Ovary (tissue), 3 donors: Measurements from ENCODE around the gene GPATCH4.

ENCODE experiments used
- CTCF ChIP-seq, 3 donors: fragments of 450-650 bp in 2 of 3; fragments of 200-600 bp in 1 of 3; IDR thresholded peaks; one replicate each; pipeline versions ENCODE4 v1.5.1 to v1.8.0; 2016 to 2022; ENCODE audit warnings: antibody characterized with exemption in 3 of 3, mild to moderate bottlenecking in 1 of 3
- POLR2A ChIP-seq: fragments of 450-650 bp; IDR thresholded peaks from one replicate; pipeline ENCODE4 v1.6.1; 2017; ENCODE audit warnings: antibody characterized with exemption, mild to moderate bottlenecking, moderate library complexity
- donor health status: DM: no; HTN: no; CAD: no.

DNA sequence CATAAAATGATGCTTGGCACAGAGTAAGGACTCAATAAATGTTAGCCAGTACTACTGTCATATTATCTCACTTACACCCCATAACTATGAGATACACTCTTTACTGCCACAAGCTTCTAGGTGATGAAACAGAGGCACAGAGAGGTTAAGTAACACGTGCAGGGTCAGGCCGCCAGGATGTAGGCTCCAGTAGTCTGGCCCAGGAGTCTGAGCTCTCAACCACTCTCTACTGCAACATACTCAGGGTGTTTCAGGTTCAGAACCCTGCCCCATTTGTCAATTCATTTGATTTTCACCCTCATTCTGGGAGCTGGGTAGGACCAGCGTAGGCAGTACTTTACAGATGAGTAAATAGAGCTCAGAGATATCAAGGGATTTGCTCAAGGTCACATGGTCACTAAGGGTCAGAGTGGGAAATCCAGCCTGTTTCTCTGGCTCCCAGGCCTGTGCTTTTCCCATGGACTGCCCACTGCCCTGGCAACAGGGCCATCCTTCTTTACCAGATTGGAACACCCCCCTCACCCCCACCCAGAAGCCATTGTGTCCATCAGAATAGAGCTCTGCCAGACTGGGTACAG is 50.1 kb downstream of the GPATCH4 start:
- TF ChIP-seq CTCF (IDR thresholded peaks at IDR 0.05) (no peak), POLR2A (no peak)
